ENCODE results near the gene SMARCD2. TPM values are rescaled to one million over a fixed set of nuclear protein-coding genes. Genes with fewer than 3 reads are reported as not detected.
"Not testable (repeated sequence)": the region's sequence is repeated elsewhere in the genome, so short reads cannot be mapped to it uniquely, and the experiment has no call there.

SMARCD2 gene
- total RNA-seq, 3 donors from 2014 or later: 142 to 210 (median 192) TPM

DNA sequence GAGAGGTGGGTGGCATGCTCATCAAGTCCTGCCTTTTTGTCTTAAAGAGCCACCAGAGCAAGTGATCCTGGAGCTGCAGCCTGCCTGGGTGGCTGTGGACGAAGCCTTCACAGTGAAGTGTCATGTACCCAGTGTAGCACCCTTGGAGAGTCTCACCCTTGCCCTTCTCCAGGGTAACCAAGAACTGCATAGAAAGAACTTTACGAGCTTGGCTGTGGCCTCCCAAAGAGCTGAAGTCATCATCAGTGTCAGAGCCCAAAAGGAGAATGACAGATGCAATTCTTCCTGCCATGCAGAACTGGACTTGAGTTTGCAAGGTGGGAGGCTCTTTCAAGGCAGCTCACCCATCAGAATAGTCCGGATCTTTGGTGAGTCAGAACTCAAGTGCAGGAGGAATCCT is 16.8 kb upstream of the SMARCD2 start:
- Histone ChIP-seq H3K4me3 (no peak overlapping the region), H3K36me3 (no peaks in the 10 kb centered on the region), H3K4me1 (no peaks in the 10 kb centered on the region), H3K27ac (no peak overlapping the region), H3K27me3 (no peaks in the 10 kb centered on the region), H3K9me3 (no peaks in the 10 kb centered on the region)
- intact Hi-C loops (cut with DNase I; ENCODE audit: low total_unique reads): no loop called here
- no peak for DNase-seq (ENCODE audit: low spot score in 2 of 2)
- TF ChIP-seq POLR2A (IDR thresholded peaks at IDR 0.05): no peak
- no peak for TF ChIP-seq CTCF (IDR thresholded peaks at IDR 0.05)
- TF ChIP-seq POLR2AphosphoS5 (IDR thresholded peaks at IDR 0.05): no peak

- DNase-seq (ENCODE audit: low spot score in 2 of 2); H3K27me3 ChIP-seq; H3K36me3 ChIP-seq; H3K4me1 ChIP-seq; H3K4me3 ChIP-seq; intact Hi-C loops (cut with DNase I; ENCODE audit: low total_unique reads); H3K27ac ChIP-seq; H3K9me3 ChIP-seq: not testable (repeated sequence)
Observed at GRCh38 chr17:63856425-63856824, 13.9 kb upstream of the SMARCD2 start.

DNA sequence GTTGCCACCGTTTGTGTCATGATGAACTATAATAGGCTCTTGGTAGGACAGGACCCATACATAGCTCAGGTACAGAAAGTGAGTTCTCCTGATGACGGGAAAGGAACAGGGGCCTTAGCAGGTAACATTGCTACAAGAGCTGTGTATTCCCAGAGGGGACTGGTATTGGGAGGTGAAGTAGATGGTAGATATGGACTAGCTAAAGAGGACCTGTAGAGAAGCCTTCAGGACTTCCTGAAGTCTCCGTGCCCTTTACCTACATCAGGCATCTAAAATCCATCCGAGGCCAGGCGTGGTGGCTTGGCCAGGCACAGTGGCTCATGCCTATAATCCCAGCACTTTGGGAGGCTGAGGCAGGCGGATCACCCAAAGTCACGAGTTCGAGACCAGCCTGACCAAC is 12.7 kb upstream of the SMARCD2 start:
- no peak for TF ChIP-seq POLR2A (IDR thresholded peaks at IDR 0.05)
- TF ChIP-seq POLR2AphosphoS5 (IDR thresholded peaks at IDR 0.05): no peak
- TF ChIP-seq CTCF (IDR thresholded peaks at IDR 0.05): no peak
- Histone ChIP-seq H3K36me3 (no peaks in the 10 kb centered on the region), H3K9me3 (no peaks in the 10 kb centered on the region), H3K27ac (no peak overlapping the region), H3K4me3 (no peak overlapping the region), H3K27me3 (no peaks in the 10 kb centered on the region), H3K4me1 (no peaks in the 10 kb centered on the region)
- intact Hi-C loops (cut with DNase I; ENCODE audit: low total_unique reads): no loop called here
- DNase-seq (ENCODE audit: low spot score in 2 of 2): no peak

- Histone ChIP-seq H3K9me3 (no peaks in the 10 kb centered on the region), H3K4me1 (no peaks in the 10 kb centered on the region), H3K27me3 (no peaks in the 10 kb centered on the region), H3K36me3 (no peaks in the 10 kb centered on the region), H3K4me3 (no peak overlapping the region), H3K27ac (no peak overlapping the region)
- intact Hi-C loops (cut with DNase I; ENCODE audit: low total_unique reads): no loop called here
- TF ChIP-seq POLR2AphosphoS5 (IDR thresholded peaks at IDR 0.05) (no peak), POLR2A (IDR thresholded peaks at IDR 0.05) (no peak), CTCF (IDR thresholded peaks at IDR 0.05) (no peak)
- no peak for DNase-seq (ENCODE audit: low spot score in 2 of 2)
Observed at GRCh38 chr17:63854709-63855108, 12.2 kb upstream of the SMARCD2 start.

GRCh38 chr17:63853260-63853659 is 10.8 kb upstream of the SMARCD2 start:
- Histone ChIP-seq H3K4me3 (no peak overlapping the region), H3K4me1 (no peaks in the 10 kb centered on the region), H3K36me3 (no peaks in the 10 kb centered on the region), H3K27me3 (no peaks in the 10 kb centered on the region), H3K27ac (no peak overlapping the region), H3K9me3 (no peaks in the 10 kb centered on the region)
- DNase-seq (ENCODE audit: low spot score in 2 of 2): no peak
- TF ChIP-seq CTCF (IDR thresholded peaks at IDR 0.05): no peak
- no peak for TF ChIP-seq POLR2AphosphoS5 (IDR thresholded peaks at IDR 0.05)
- no peak for TF ChIP-seq POLR2A (IDR thresholded peaks at IDR 0.05)
- intact Hi-C loops (cut with DNase I; ENCODE audit: low total_unique reads): no loop called here

GRCh38 chr17:63850401-63850800 is 7.9 kb upstream of the SMARCD2 start:
- no peaks in the 10 kb centered on the region for H3K36me3 ChIP-seq
- no peak overlapping the region for H3K4me3 ChIP-seq
- no peak for DNase-seq (ENCODE audit: low spot score in 2 of 2)
- H3K27ac ChIP-seq: no peak overlapping the region
- no peaks in the 10 kb centered on the region for H3K4me1 ChIP-seq
- intact Hi-C loops (cut with DNase I; ENCODE audit: low total_unique reads): no loop called here
- no peak for TF ChIP-seq POLR2AphosphoS5 (IDR thresholded peaks at IDR 0.05)
- TF ChIP-seq POLR2A (IDR thresholded peaks at IDR 0.05): no peak
- TF ChIP-seq CTCF (IDR thresholded peaks at IDR 0.05): no peak
- no peaks in the 10 kb centered on the region for H3K9me3 ChIP-seq
- H3K27me3 ChIP-seq: no peaks in the 10 kb centered on the region
